H1 (cell line): ENCODE data around the gene DLG1. TPM values are rescaled to one million over a fixed set of nuclear protein-coding genes. Genes with fewer than 3 reads are reported as not detected.

Experiments used
- CTCF ChIA-PET: fragments of 300-600 bp; sonication (Branson Sonifier 250); formaldehyde crosslinking; loops from one replicate; lab custom pipeline; 2021; ENCODE audit not compliant: partially characterized antibody; lab: Charles Lee
- POLR2A ChIA-PET: fragments of 300-600 bp; sonication (Branson Sonifier 250); formaldehyde crosslinking; loops from one replicate; lab custom pipeline; 2021; ENCODE audit warnings: inconsistent platforms; ENCODE audit not compliant: partially characterized antibody; lab: Charles Lee
- DNase-seq, 2 experiments: peaks; one replicate each; pipeline versions ENCODE4 v3.0.0 to v3.0.0-alpha.2; 2010 to 2022; ENCODE audit warnings: low spot score in 2 of 2, low read depth in 1 of 2, mixed read lengths in 1 of 2
- FAIRE-seq: peaks from 2 replicates; lab custom pipeline; 2011; peaks lifted over from hg19 to GRCh38; lab: Jason Lieb, UNC
- H2AFZ ChIP-seq: 2 replicates; pipeline ENCODE4 v1.8.1; 2012; ENCODE audit warnings: low read length, inconsistent platforms
- H2AK5ac ChIP-seq: 2 replicates; pipeline ENCODE4 v1.6.1; 2013; ENCODE audit warnings: low read depth, low read length
- H2BK120ac ChIP-seq: replicated peaks from 2 replicates; pipeline ENCODE3; 2013; ENCODE audit warnings: low read depth, low read length, inconsistent platforms
- H2BK12ac ChIP-seq: 2 replicates; pipeline ENCODE4 v1.6.1; 2013; ENCODE audit warnings: low read depth, low read length
- H2BK15ac ChIP-seq: 2 replicates; pipeline ENCODE4 v1.6.1; 2013; ENCODE audit warnings: low read length
- H2BK20ac ChIP-seq: 2 replicates; pipeline ENCODE4 v1.6.1; 2013; ENCODE audit warnings: low read length
- H2BK5ac ChIP-seq: 2 replicates; pipeline ENCODE4 v1.6.1; 2013; ENCODE audit warnings: low read depth, low read length
- H3K14ac ChIP-seq: 2 replicates; pipeline ENCODE4 v1.6.1; 2013; ENCODE audit warnings: inconsistent platforms; ENCODE audit not compliant: insufficient read length
- H3K18ac ChIP-seq: 2 replicates; pipeline ENCODE4 v1.6.1; 2013; ENCODE audit warnings: low read length; ENCODE audit errors: extremely low read depth
- H3K23ac ChIP-seq: 2 replicates; pipeline ENCODE4 v1.6.1; 2013; ENCODE audit warnings: inconsistent platforms; ENCODE audit not compliant: insufficient read length
- H3K23me2 ChIP-seq: 2 replicates; pipeline ENCODE4 v1.6.1; 2013; ENCODE audit warnings: low read depth, low read length
- H3K27ac ChIP-seq: 2 replicates; pipeline ENCODE4 v1.6.1; 2011; ENCODE audit warnings: low read depth, low read length, inconsistent platforms
- H3K27me3 ChIP-seq, 4 experiments: replicated peaks in 1 of 4; 1 replicate in 1 of 4; 2 replicates in 3 of 4; pipeline versions ENCODE4 v1.6.1 to v1.8.1; 2011 to 2013; ENCODE audit warnings: low read length in 3 of 4, mild to moderate bottlenecking in 3 of 4, inconsistent platforms in 2 of 4, mixed read lengths in 2 of 4, moderate library complexity in 1 of 4; ENCODE audit not compliant: control insufficient read depth in 3 of 4, insufficient read depth in 3 of 4; ENCODE audit errors: extremely low read depth in 1 of 4
- H3K36me3 ChIP-seq, 4 experiments: 2 replicates each; pipeline versions ENCODE4 v1.6.1 to v1.8.1; 2011 to 2013; ENCODE audit warnings: mild to moderate bottlenecking in 4 of 4, low read length in 3 of 4, moderate library complexity in 2 of 4, control low read depth in 1 of 4, inconsistent platforms in 1 of 4; ENCODE audit not compliant: insufficient read depth in 4 of 4, control insufficient read depth in 2 of 4
- H3K4ac ChIP-seq: replicated peaks from 2 replicates; pipeline ENCODE3; 2013; ENCODE audit warnings: low read length, low read depth, mixed read lengths, inconsistent platforms; ENCODE audit not compliant: insufficient read length
- H3K4me1 ChIP-seq, 4 experiments: replicated peaks in 1 of 4; 1 replicate in 1 of 4; 2 replicates in 3 of 4; pipeline versions ENCODE4 v1.6.1 to v1.8.1; 2011 to 2013; ENCODE audit warnings: low read length in 3 of 4, inconsistent platforms in 2 of 4, mixed read lengths in 1 of 4; ENCODE audit not compliant: insufficient read depth in 4 of 4, control insufficient read depth in 3 of 4
- H3K4me2 ChIP-seq, 2 experiments: 2 replicates each; pipeline versions ENCODE4 v1.6.1 to v1.8.1; 2011 to 2013; ENCODE audit warnings: low read depth in 2 of 2, low read length in 2 of 2, control low read depth in 1 of 2, inconsistent platforms in 1 of 2, mild to moderate bottlenecking in 1 of 2; ENCODE audit not compliant: insufficient read depth in 1 of 2
- H3K4me3 ChIP-seq, 4 experiments: fragments of 200-600, 300-600 bp in 1 of 4; sonication (generic), shearing (Covaris generic), sonication (Bioruptor Twin) in 1 of 4; 2 replicates each; pipeline versions ENCODE4 v1.5.1 to v1.8.1; 2011 to 2016; ENCODE audit warnings: low read length in 4 of 4, low read depth in 3 of 4, control low read depth in 2 of 4, inconsistent platforms in 2 of 4, mild to moderate bottlenecking in 2 of 4, mixed read lengths in 1 of 4, moderate library complexity in 1 of 4; ENCODE audit not compliant: insufficient read depth in 2 of 4; ENCODE audit errors: extremely low read depth in 1 of 4
- H3K56ac ChIP-seq: replicated peaks from 2 replicates; pipeline ENCODE3; 2013; ENCODE audit warnings: low read depth, mild to moderate bottlenecking, mixed read lengths, low read length, inconsistent platforms; ENCODE audit not compliant: insufficient read length
- H3K79me1 ChIP-seq: 2 replicates; pipeline ENCODE4 v1.6.1; 2013; ENCODE audit warnings: low read depth, low read length, control low read depth
- H3K79me2 ChIP-seq, 2 experiments: 2 replicates each; pipeline versions ENCODE4 v1.6.1 to v1.8.1; 2012 to 2013; ENCODE audit warnings: low read length in 2 of 2, mild to moderate bottlenecking in 2 of 2, inconsistent platforms in 1 of 2; ENCODE audit not compliant: insufficient read depth in 2 of 2, control insufficient read depth in 1 of 2
- H3K9ac ChIP-seq, 4 experiments: replicated peaks in 1 of 4; 1 replicate in 1 of 4; 2 replicates in 3 of 4; pipeline versions ENCODE4 v1.6.1 to v1.8.1; 2011 to 2013; ENCODE audit warnings: low read depth in 3 of 4, low read length in 3 of 4, control low read depth in 2 of 4, mild to moderate bottlenecking in 2 of 4, moderate library complexity in 2 of 4, inconsistent platforms in 1 of 4; ENCODE audit errors: extremely low read depth in 1 of 4
- H3K9me3 ChIP-seq, 2 experiments: 2 replicates each; pipeline versions ENCODE4 v1.6.1 to v1.8.1; 2012 to 2013; ENCODE audit warnings: mild to moderate bottlenecking in 2 of 2, moderate library complexity in 2 of 2, control low read depth in 1 of 2, inconsistent platforms in 1 of 2, low read depth in 1 of 2, low read length in 1 of 2, mixed read lengths in 1 of 2; ENCODE audit not compliant: insufficient read depth in 2 of 2
- H4K20me1 ChIP-seq, 2 experiments: replicated peaks in 1 of 2; 2 replicates each; pipeline versions ENCODE3 to v1.8.1; 2011 to 2013; ENCODE audit warnings: inconsistent platforms in 2 of 2, low read length in 2 of 2, mild to moderate bottlenecking in 1 of 2; ENCODE audit not compliant: insufficient read depth in 2 of 2, control insufficient read depth in 1 of 2
- H4K5ac ChIP-seq: 2 replicates; pipeline ENCODE4 v1.6.1; 2013; ENCODE audit warnings: low read length, low read depth, mixed read lengths, inconsistent platforms; ENCODE audit not compliant: insufficient read length
- H4K8ac ChIP-seq: 2 replicates; pipeline ENCODE4 v1.8.0; 2013; ENCODE audit warnings: mild to moderate bottlenecking, moderate library complexity, low read length, inconsistent platforms; ENCODE audit not compliant: insufficient read depth; ENCODE audit errors: extremely low read depth
- H4K91ac ChIP-seq: replicated peaks from 2 replicates; pipeline ENCODE3; 2013; ENCODE audit warnings: low read length, mixed read lengths, inconsistent platforms; ENCODE audit not compliant: insufficient read length
- CBX8 ChIP-seq: fragments of 300-800, 300-1000 bp; sonication (generic); IDR thresholded peaks from 2 replicates; pipeline ENCODE4 v1.7.1; 2016; ENCODE audit warnings: low read depth, low read length, borderline replicate concordance
- CEBPB ChIP-seq: IDR thresholded peaks from 2 replicates; pipeline ENCODE4 v1.6.1; 2012; ENCODE audit warnings: low read depth, low read length
- CREB1 ChIP-seq: IDR thresholded peaks from 2 replicates; pipeline ENCODE4 v1.6.1; 2012; ENCODE audit warnings: inconsistent platforms
- EZH2 ChIP-seq: fragments of 200-600 bp; sonication (generic); IDR thresholded peaks from 2 replicates; pipeline ENCODE4 v1.7.1; 2012; ENCODE audit warnings: low read depth, mild to moderate bottlenecking, moderate library complexity, low read length, inconsistent platforms; ENCODE audit not compliant: severe bottlenecking
- FOSL1 ChIP-seq: IDR thresholded peaks from 2 replicates; pipeline ENCODE4 v1.6.1; 2011; ENCODE audit warnings: mild to moderate bottlenecking, low read depth, low read length, moderate library complexity; ENCODE audit not compliant: insufficient read depth
- GABPA ChIP-seq: IDR thresholded peaks from 2 replicates; pipeline ENCODE4 v1.6.1; 2011; ENCODE audit warnings: mild to moderate bottlenecking, low read length, moderate library complexity, borderline replicate concordance; ENCODE audit not compliant: insufficient read depth
- GTF2F1 ChIP-seq: IDR thresholded peaks from 2 replicates; pipeline ENCODE4 v1.6.1; 2012; ENCODE audit warnings: low read depth, low read length, improper control_type of control experiment, borderline replicate concordance
- HDAC2 ChIP-seq, 2 experiments: fragments of 300-600 bp in 1 of 2; sonication (generic) in 1 of 2; IDR thresholded peaks; 2 replicates each; pipeline ENCODE4 v1.6.1; 2011 to 2012; ENCODE audit warnings: low read depth in 2 of 2, low read length in 2 of 2, mild to moderate bottlenecking in 2 of 2, moderate library complexity in 2 of 2, borderline replicate concordance in 1 of 2, inconsistent platforms in 1 of 2
- KDM1A ChIP-seq: fragments of 200-600, 300-600 bp; sonication (generic); IDR thresholded peaks from 2 replicates; pipeline ENCODE4 v1.7.1; 2016; ENCODE audit warnings: mild to moderate bottlenecking, low read length, borderline replicate concordance
- NRF1 ChIP-seq: IDR thresholded peaks from 2 replicates; pipeline ENCODE4 v1.6.1; 2011; ENCODE audit warnings: mild to moderate bottlenecking, low read depth, low read length, improper control_type of control experiment
- PHF8 ChIP-seq: fragments of 200-600 bp; sonication (generic); conservative IDR thresholded peaks from 2 replicates; pipeline ENCODE4 v1.7.1; 2012; ENCODE audit warnings: low read depth, mild to moderate bottlenecking, inconsistent platforms, low read length, moderate library complexity
- POU5F1 ChIP-seq: IDR thresholded peaks from 2 replicates; pipeline ENCODE4 v1.6.1; 2011; ENCODE audit warnings: low read depth, mild to moderate bottlenecking, low read length, moderate library complexity
- RXRA ChIP-seq: IDR thresholded peaks from 2 replicates; pipeline ENCODE4 v1.6.1; 2011; ENCODE audit warnings: low read depth, mild to moderate bottlenecking, low read length, moderate library complexity; ENCODE audit not compliant: insufficient read depth
- polyA plus RNA-seq, 7 experiments: library from polyadenylated mRNA; depleted of rRNA in 3 of 7; stranded (reverse) in 5 of 7; unstranded in 2 of 7; fragments of >200 nt in 5 of 7; fragments of 200-250 nt in 2 of 7; gene quantifications; 1 replicate in 5 of 7; 2 replicates in 1 of 7; 4 replicates in 1 of 7; pipeline versions ENCODE4 v1.2.1 to v1.2.3, GENCODE V29; 2011 to 2013; ENCODE audit warnings: missing spikeins in 2 of 7, mixed read lengths in 2 of 7
- total RNA-seq: library from RNA; stranded (reverse); fragmentation: NEBNext Ultra II Directional; extraction: Animal tissue kit (Norgen Biotek cat#: 25700); gene quantifications from 2 replicates; pipeline ENCODE4 v1.2.1, GENCODE V29; 2021
- TF ChIP-seq, protein P1 (sequence below): IDR thresholded peaks from 2 replicates; pipeline ENCODE4 v1.6.1; 2011; ENCODE audit warnings: low read depth, mild to moderate bottlenecking, low read length; ENCODE audit not compliant: insufficient read depth

The DLG1 gene
- total and polyA plus RNA-seq, 2 of the 8 experiments (the other 6 are each of a cell fraction or from before 2014, with no cell fraction given), result 13.4 to 78.8 TPM

DNA sequence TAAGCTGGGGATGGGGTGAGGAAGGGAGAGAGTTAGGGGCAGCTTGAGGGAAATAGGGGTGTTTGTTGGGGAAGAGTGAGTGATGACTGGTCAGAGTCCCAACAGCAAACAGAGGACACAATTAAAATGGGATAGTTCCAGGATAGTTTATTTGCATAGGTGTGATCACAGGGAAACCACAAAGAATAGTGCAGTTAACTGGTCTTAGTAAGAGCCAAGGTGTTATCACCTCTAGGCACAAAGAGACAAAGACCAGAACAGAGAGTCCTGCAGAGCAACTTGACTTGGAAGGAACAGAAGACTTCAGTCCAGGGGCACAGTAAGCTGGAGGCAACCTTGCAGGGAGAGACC lies 42.1 kb upstream of the DLG1 start:
- Histone ChIP-seq H3K4me2 (no peak overlapping the region), H3K4me1 (no peaks in the 10 kb centered on the region), H2BK5ac (no peak overlapping the region), H3K9me3 (no peaks in the 10 kb centered on the region), H2BK120ac (no peak overlapping the region), H3K79me1 (no peaks in the 10 kb centered on the region), H3K18ac (no peak overlapping the region), H3K36me3 (no peaks in the 10 kb centered on the region), H4K91ac (no peak overlapping the region), H4K8ac (no peak overlapping the region), H2AK5ac (no peak overlapping the region), H4K5ac (no peak overlapping the region), H3K79me2 (no peaks in the 10 kb centered on the region), H3K56ac (no peak overlapping the region), H3K4me3 (no peak overlapping the region), H2BK15ac (no peak overlapping the region), H4K20me1 (peaks cover 0 to 2% of the 10 kb centered on the region in 2 experiments), H2BK12ac (no peak overlapping the region), H3K14ac (no peak overlapping the region), H3K23me2 (peaks cover 6% of the 10 kb centered on the region), H2BK20ac (no peak overlapping the region), H3K27ac (no peak overlapping the region), H3K4ac (no peak overlapping the region), H3K27me3 (no peaks in the 10 kb centered on the region), H2AFZ (0 out of 2 replicates have a peak overlapping the region, but pooled peaks have one; percentile 52), H3K9ac (no peak overlapping the region), H3K23ac (no peak overlapping the region)
- ChIA-PET POLR2A (no interaction called here), CTCF (interaction anchor here (1.1 to 1.2 kb wide), 2 partner anchors 10 to 85 kb away, joined by 4 read pairs; no protein-coding TSS in a partner anchor)
- no peak for DNase-seq
- no peak for FAIRE-seq
- TF ChIP-seq CREB1 (no peak), CBX8 (no peak), GTF2F1 (no peak), NRF1 (no peak), POU5F1 (no peak), FOSL1 (no peak), CEBPB (no peak), PHF8 (no peak), KDM1A (no peak), RXRA (no peak), GABPA (no peak), EZH2 (no peak), HDAC2 (IDR thresholded peaks at IDR 0.05; ENCODE audit: borderline replicate concordance in 1 of 2, low read depth in 2 of 2, low read length in 2 of 2) (no peak)
- TF ChIP-seq, protein P1, sequence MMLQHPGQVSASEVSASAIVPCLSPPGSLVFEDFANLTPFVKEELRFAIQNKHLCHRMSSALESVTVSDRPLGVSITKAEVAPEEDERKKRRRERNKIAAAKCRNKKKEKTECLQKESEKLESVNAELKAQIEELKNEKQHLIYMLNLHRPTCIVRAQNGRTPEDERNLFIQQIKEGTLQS, result no peak
